HG03520 (cell line): ENCODE results near the gene TIMM44.
A peak's percentile ranks its signal among the peaks of the same experiment; 100 is the strongest.

Experiments
- ATAC-seq: cut with Tn5 transposase; IDR thresholded peaks from one replicate; pipeline ENCODE4 v1.9.1; 2021; ENCODE audit warnings: mild to moderate bottlenecking, moderate library complexity; ENCODE audit not compliant: unreplicated experiment

The TIMM44 gene, protein sequence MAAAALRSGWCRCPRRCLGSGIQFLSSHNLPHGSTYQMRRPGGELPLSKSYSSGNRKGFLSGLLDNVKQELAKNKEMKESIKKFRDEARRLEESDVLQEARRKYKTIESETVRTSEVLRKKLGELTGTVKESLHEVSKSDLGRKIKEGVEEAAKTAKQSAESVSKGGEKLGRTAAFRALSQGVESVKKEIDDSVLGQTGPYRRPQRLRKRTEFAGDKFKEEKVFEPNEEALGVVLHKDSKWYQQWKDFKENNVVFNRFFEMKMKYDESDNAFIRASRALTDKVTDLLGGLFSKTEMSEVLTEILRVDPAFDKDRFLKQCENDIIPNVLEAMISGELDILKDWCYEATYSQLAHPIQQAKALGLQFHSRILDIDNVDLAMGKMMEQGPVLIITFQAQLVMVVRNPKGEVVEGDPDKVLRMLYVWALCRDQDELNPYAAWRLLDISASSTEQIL

DNA sequence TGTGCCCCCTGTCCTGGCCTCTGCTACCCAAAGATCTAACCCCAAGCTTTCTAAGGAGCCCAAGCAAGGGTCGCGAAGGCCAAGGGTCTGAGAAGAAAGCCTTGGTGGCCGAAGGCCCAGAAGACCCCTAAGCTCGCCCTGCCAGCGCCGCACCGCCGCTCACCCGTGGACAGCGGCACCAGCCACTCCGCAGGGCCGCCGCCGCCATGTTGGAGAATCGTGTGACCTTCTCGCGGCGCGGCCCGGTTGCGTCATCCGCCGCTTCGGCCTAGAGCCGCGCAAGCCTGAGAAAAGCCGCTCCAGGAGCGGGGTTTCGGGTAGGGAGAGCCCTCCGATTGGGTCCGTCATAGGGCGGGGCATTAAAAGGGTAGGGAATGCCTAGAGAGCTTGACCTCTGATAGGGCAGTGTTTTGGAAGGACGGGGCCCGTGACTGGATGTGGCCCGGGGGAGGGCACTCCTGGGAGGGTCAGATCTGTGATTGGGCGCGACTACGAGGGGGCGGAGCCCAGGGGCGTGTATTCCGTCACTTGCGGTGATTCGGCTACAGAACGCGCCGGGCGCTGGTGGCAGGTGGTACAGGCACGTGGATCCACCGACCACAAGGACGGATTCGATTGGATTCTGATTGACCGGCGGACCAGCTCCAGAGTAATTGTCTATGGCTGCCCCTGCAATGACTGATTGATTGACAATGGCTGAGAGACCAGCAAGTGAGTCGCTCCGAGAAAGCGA is at the start of gene TIMM44:
Gene TIMM44 (minus strand): TSS at position 223 of the 733 bp plus-strand sequence. CDS start 15 bp downstream, at position 208.
- ATAC-seq: peak; percentile 92

DNA sequence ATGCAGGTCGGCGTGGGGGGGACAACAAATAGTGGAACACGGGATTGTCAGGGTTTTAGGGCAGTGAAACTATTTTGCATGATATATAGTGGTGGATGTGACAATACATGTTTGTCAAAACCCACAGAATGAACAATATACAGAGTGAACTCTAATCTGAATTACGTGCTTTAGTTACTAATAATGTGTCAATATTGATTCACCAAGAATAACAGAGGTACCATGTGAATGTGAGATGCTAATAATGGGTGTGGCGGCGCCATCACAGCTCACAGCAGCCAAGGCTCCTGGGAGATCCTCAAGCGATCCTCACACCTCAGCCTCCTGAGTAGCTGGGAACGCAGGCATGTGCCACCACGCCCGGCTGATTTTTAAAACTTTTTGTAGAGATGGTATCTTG is 49.1 kb upstream of the TIMM44 start:
- no peak for ATAC-seq

- no peak for ATAC-seq
Measured at GRCh38 chr19:7989071-7989575, 45.7 kb upstream of the TIMM44 start.

DNA sequence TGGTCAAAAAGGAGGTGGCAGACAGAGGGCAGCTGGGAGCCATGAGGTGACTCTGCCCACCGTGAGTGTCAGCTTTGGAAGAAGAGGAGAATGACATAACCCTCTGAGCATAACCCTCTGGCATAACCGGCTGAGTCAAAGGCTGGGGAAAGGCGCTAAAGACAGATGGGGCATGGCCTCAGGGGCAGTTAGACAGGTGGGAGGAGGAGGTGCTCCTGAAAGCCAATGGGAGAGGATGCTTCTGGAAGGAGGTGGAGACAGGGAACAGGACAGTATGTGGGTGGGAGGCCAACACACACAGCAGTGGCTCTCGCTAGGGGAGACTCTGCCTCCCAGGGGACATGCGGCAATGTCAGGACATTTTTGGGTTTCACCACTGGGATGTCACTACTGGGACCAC is 44.8 kb upstream of the TIMM44 start:
- ATAC-seq: no peak

DNA sequence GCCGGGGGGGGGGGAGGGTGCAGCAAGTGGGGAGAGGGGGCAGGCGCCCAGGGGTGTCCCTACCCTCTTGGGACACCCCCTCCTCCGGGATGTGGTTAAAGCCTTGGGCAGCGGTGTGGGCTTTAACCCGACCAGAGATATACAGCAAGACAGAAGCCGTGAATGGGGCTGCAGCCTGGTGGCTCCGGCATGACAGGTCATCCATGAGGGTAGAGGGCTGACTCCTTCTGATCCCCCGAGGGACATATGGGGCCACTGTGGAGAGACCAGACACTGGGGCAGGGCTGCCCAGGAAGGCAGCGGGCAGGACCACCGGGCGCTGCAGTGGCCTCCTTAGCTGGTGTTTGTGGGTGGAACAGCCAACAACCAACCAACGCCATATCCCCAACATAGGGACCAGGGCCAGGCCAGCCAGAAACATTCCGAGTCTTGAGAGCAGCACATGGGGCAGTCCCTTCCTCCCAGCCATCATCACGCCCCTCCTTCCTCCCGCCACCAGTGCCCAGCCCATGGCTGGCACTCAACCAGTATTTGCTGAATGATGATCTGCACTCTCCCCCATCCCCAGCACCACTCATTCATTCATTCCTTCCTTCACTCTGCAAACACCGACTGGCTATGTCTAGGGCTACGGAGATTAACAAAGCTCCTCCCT is 43.8 kb upstream of the TIMM44 start:
- no peak for ATAC-seq

DNA sequence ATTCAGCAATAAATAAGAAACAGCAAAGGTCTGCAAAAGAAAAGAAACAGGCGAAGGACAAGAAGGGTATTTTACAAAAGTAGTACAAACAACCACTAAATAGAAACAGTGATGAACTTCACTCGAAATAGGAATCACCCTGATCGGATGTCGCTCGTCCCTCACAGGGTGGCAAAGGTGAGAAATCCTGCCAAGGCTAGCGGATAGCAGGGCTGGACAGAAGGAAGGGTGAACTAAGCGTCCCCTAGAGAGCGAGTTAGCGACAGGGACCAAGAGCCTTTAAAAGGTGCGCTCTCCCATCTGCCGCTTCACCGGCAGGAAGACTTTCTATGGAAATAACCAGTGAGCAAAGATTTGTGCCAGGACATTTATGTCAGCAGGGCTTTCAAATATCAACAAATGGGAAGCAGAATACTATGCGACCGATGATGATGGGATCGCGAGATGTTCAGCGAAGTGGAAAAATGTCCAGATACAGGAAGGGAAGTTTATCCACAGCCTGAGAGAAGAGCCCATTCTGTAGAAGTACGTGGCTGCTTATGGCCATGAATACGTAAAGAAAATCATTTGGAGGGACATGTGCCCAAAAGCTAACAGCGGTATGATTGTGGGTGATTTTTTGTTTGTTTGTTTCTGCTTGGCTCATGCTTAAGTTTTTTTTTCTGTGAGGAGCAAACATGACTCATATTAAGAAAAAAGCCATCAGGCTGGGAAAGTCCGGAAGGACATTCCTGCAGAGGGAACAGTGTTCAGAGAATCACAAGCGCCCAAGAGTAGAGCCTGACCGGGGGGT is 43.1 kb upstream of the TIMM44 start:
- no peak for ATAC-seq

DNA sequence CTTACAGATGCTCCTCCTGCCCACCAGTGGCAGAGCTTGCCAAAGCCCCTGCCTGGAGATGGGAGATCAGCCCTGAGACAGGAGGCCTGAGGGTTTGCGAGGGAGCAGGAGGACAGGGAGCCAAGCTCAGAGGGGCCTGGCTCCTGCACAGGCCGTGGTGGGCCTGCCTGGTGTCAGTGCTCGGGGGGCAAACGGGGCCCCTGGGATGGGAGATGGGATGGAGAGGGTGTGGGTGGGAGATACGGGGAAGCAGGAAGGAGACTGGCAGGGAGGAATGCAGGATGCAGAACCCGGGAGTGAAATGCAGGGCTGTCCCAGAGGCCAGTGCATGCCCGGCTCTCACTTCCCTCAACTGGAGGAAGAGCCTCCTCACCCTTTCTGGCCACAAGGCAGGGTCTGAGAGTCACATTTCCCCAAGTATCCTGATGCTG is 42.0 kb upstream of the TIMM44 start:
- no peak for ATAC-seq

DNA sequence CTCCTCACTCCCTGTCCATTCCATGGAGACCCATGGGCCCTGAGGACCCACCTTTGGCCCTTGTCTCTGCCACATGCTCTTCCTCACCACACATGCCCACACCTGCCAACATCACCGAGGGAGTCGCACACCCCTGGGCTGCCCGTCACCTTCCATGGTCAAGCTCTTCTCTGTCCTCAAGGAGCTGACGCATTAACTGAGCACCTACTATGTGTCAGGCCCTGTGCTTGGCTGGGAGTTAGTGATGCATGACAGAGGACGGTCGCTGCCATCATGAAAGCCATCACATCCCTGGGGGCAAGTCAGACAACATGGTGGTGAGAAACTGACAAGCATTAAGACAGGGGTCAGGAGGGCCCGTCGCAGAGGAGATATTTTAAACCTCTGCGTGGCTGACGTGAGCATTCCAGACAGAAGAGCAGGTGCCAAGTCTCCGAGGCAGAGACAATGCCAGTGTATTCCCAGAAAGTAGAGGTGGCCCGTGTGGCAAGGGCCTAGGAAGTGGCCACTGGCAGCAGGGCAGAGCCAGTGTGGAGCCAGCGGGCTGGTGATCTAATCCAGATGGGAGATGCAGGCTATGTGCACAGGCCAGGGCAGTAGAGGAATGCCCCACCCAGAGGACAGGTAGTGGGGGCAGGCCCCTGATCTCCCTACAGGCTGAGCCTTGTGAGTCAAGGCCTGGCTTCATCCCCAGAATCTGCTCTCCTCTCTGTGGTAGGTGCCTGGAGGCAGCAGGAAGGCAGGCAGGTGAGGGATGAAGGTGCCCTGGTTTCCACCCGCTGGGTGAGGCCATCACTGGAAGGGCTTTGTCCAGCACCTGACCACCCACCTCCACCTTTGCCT is 40.8 kb upstream of the TIMM44 start:
- no peak for ATAC-seq

- ATAC-seq: no peak
Measured at GRCh38 chr19:7983286-7983950, 40.0 kb upstream of the TIMM44 start.

GRCh38 chr19:7982651-7983099 is 39.2 kb upstream of the TIMM44 start:
- ATAC-seq: no peak

DNA sequence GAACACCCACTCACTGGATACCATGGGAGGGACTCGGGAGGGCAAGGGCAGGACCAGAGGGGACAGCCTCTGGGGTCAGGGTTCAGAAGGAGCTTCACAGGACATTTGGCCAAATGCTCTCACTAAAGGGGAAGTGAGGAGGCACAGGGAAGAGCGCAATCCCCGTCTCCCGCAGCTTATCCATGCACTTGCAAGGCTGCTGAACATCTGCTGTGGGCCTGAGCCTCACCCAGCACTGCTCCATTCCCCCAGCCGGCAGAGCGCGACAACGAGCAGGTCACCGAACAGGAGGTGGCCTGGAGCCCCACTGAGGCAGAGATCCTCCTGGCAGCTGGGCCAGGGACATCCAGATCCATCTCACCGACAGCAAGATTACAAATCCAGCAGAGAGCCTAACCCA is 38.6 kb upstream of the TIMM44 start:
- no peak for ATAC-seq

GRCh38 chr19:7981661-7982060 is 38.2 kb upstream of the TIMM44 start:
- ATAC-seq: no peak

GRCh38 chr19:7981199-7981598 is 37.7 kb upstream of the TIMM44 start:
- ATAC-seq: no peak

- no peak for ATAC-seq
Measured at GRCh38 chr19:7980635-7981121, 37.2 kb upstream of the TIMM44 start.

- no peak for ATAC-seq
Measured at GRCh38 chr19:7980168-7980567, 36.7 kb upstream of the TIMM44 start.

GRCh38 chr19:7979559-7979958 is 36.1 kb upstream of the TIMM44 start:
- no peak for ATAC-seq

- no peak for ATAC-seq
Measured at GRCh38 chr19:7979011-7979410, 35.5 kb upstream of the TIMM44 start.

- ATAC-seq: no peak
Measured at GRCh38 chr19:7978179-7978825, 34.8 kb upstream of the TIMM44 start.

GRCh38 chr19:7977723-7978040 is 34.2 kb upstream of the TIMM44 start:
- ATAC-seq: no peak
